Tibial artery (tissue), 4 donors: Measurements from ENCODE around the gene SOST.

Experiments
- DNase-seq, 2 donors: peaks; one replicate each; pipeline ENCODE4 v3.0.0-alpha.2; 2019
- H3K27ac ChIP-seq, 2 donors: fragments of 200-600 bp; sonication (generic) in 1 of 2; 1 replicate in 1 of 2; 2 replicates in 1 of 2; pipeline ENCODE4 v1.5.1; 2018 to 2019; ENCODE audit warnings: mild to moderate bottlenecking in 1 of 2
- H3K27me3 ChIP-seq, 2 donors: fragments of 200-600 bp; sonication (generic) in 1 of 2; one replicate each; pipeline versions ENCODE4 v1.5.1 to v1.6.0; 2016 to 2019
- H3K36me3 ChIP-seq, 3 donors: fragments of 200-600 bp; sonication (generic) in 2 of 3; one replicate each; pipeline ENCODE4 v1.5.1; 2016 to 2019; ENCODE audit warnings: mild to moderate bottlenecking in 2 of 3
- H3K4me1 ChIP-seq, 4 donors: fragments of 200-600 bp; sonication (generic) in 2 of 4; 1 replicate in 3 of 4; 2 replicates in 1 of 4; pipeline ENCODE4 v1.5.1; 2016 to 2019
- H3K4me3 ChIP-seq, 2 donors: fragments of 200-600 bp; sonication (generic) in 1 of 2; 1 replicate in 1 of 2; 2 replicates in 1 of 2; pipeline ENCODE4 v1.5.1; 2018 to 2019; ENCODE audit warnings: mild to moderate bottlenecking in 2 of 2
- H3K9me3 ChIP-seq, 3 donors: fragments of 200-600 bp; sonication (generic) in 1 of 3; one replicate each; pipeline ENCODE4 v1.5.1; 2016 to 2019
- intact Hi-C: fragments of 100-400 bp; cut with DNase I; formaldehyde crosslinking; loops from one replicate; pipeline ENCODE4 v1.15.0; 2023; ENCODE audit warnings: low total_unique reads
- TF ChIP-seq, protein P1 (sequence below), 2 experiments: fragments of 200-600 bp in 1 of 2; fragments of 450-650 bp in 1 of 2; IDR thresholded peaks; one replicate each; pipeline ENCODE4 v1.5.1; 2017 to 2019; ENCODE audit warnings: antibody characterized with exemption in 2 of 2, mild to moderate bottlenecking in 1 of 2, moderate library complexity in 1 of 2

The SOST gene

GRCh38 chr17:43768943-43769342 lies 10.4 kb upstream of the SOST start:
- intact Hi-C loops: loop anchor here (5.0 kb wide), 1 partner anchor 192 kb away; no protein-coding TSS in a partner anchor

DNA sequence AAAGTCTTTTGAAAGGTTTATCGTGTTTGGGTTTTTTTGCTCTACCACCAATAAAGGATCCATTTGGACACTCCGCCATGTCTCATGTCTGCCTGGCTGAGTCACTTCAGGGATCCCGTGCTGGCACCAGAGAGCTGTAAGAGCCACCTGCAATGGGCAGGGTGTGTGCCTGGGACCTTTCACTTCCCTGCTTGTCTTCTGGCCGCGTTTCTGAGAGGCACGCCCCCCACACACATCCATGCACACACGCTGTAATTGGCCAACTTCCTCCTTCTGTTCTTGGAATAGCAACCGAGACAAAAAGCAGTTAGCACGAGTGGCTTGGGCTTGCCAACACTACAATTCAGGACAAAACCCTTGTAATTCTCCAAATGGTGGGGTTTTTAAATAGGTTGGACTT lies 9.8 kb upstream of the SOST start:
- Histone ChIP-seq H3K4me3 (no peak overlapping the region), H3K4me1 (peaks cover 0 to 19% (median 6%) of the 10 kb centered on the region in 4 donors), H3K27me3 (no peaks in the 10 kb centered on the region), H3K27ac (no peak overlapping the region), H3K36me3 (peaks cover 44 to 70% (median 57%) of the 10 kb centered on the region in 3 donors), H3K9me3 (no peaks in the 10 kb centered on the region)
- intact Hi-C loops: loop anchor here (5.0 kb wide), 1 partner anchor 191 kb away; no protein-coding TSS in a partner anchor
- peak; percentile 77 to 80 for DNase-seq
- TF ChIP-seq, protein P1, sequence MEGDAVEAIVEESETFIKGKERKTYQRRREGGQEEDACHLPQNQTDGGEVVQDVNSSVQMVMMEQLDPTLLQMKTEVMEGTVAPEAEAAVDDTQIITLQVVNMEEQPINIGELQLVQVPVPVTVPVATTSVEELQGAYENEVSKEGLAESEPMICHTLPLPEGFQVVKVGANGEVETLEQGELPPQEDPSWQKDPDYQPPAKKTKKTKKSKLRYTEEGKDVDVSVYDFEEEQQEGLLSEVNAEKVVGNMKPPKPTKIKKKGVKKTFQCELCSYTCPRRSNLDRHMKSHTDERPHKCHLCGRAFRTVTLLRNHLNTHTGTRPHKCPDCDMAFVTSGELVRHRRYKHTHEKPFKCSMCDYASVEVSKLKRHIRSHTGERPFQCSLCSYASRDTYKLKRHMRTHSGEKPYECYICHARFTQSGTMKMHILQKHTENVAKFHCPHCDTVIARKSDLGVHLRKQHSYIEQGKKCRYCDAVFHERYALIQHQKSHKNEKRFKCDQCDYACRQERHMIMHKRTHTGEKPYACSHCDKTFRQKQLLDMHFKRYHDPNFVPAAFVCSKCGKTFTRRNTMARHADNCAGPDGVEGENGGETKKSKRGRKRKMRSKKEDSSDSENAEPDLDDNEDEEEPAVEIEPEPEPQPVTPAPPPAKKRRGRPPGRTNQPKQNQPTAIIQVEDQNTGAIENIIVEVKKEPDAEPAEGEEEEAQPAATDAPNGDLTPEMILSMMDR (IDR thresholded peaks at IDR 0.05): no peak

More at GRCh38 chr17:43768943-43769342, 10.4 kb upstream of the SOST start:
- Histone ChIP-seq H3K36me3 (peaks cover 50 to 76% (median 62%) of the 10 kb centered on the region in 3 donors), H3K27me3 (no peaks in the 10 kb centered on the region), H3K4me1 (peaks cover 0 to 24% (median 7%) of the 10 kb centered on the region in 4 donors), H3K9me3 (no peaks in the 10 kb centered on the region), H3K4me3 (no peak overlapping the region), H3K27ac (no peak overlapping the region)
- TF ChIP-seq, protein P1 (IDR thresholded peaks at IDR 0.05): no peak
- DNase-seq: no peak

DNA sequence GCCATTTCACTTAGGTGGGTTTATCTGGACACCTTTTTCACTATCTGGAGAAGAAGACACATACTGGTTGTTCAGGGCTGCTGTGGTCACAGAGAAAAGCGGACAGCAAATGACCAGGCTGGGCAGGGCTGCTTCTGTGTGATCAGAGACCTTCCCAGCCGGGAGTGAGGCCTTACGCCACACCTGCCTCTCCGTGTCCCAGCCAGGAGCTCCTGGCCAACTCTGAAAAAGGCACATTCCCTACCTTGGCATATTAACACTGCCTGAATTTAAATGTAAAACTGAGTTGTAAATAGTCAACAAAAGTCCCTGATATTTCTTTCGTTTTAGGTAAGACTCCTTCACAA lies 9.1 kb upstream of the SOST start:
- peaks cover 0 to 13% (median under 1%) of the 10 kb centered on the region in 4 donors for H3K4me1 ChIP-seq
- no peak overlapping the region for H3K4me3 ChIP-seq
- intact Hi-C loops: loop anchor here (5.0 kb wide), 1 partner anchor 190 kb away; no protein-coding TSS in a partner anchor
- H3K27ac ChIP-seq: no peak overlapping the region
- peaks cover 37 to 63% (median 50%) of the 10 kb centered on the region in 3 donors for H3K36me3 ChIP-seq
- no peaks in the 10 kb centered on the region for H3K9me3 ChIP-seq
- H3K27me3 ChIP-seq: no peaks in the 10 kb centered on the region
- DNase-seq: no peak
- TF ChIP-seq, protein P1 (IDR thresholded peaks at IDR 0.05): no peak

- peak overlapping the region in 1 of 2 donors; percentile 8 for H3K27ac ChIP-seq
- H3K27me3 ChIP-seq: no peaks in the 10 kb centered on the region
- DNase-seq: no peak
- H3K9me3 ChIP-seq: no peaks in the 10 kb centered on the region
- H3K36me3 ChIP-seq: peaks cover 32 to 58% (median 45%) of the 10 kb centered on the region in 3 donors
- peaks cover 0 to 12% (median 1%) of the 10 kb centered on the region in 4 donors for H3K4me1 ChIP-seq
- no peak overlapping the region for H3K4me3 ChIP-seq
- TF ChIP-seq, protein P1 (IDR thresholded peaks at IDR 0.05): no peak
- intact Hi-C loops: loop anchor here (5.0 kb wide), 1 partner anchor 190 kb away; no protein-coding TSS in a partner anchor
Measured at GRCh38 chr17:43767053-43767712, 8.6 kb upstream of the SOST start.

- DNase-seq: peak; percentile 51 to 77
Measured at GRCh38 chr17:43766413-43767052, 7.9 kb upstream of the SOST start.

More at GRCh38 chr17:43766413-43767052, 7.9 kb upstream of the SOST start:
- TF ChIP-seq, protein P1 (IDR thresholded peaks at IDR 0.05): peak; percentile 66 to 85
- Histone ChIP-seq H3K36me3 (peaks cover 26 to 52% (median 40%) of the 10 kb centered on the region in 3 donors), H3K27ac (peak overlapping the region in 1 of 2 donors; percentile 8), H3K4me1 (peaks cover 0 to 11% (median 1%) of the 10 kb centered on the region in 4 donors), H3K9me3 (no peaks in the 10 kb centered on the region), H3K27me3 (no peaks in the 10 kb centered on the region), H3K4me3 (no peak overlapping the region)
- intact Hi-C loops: loop anchor here (5.0 kb wide), 1 partner anchor 189 kb away; no protein-coding TSS in a partner anchor
